Measurements from ENCODE around the gene ANXA6. TPM values are rescaled to one million over a fixed set of nuclear protein-coding genes. Genes with fewer than 3 reads are reported as not detected.
A peak's percentile ranks its signal among the peaks of the same experiment; 100 is the strongest.

Gene ANXA6
- polyA plus RNA-seq, 4 donors: 7.2 to 74.9 (median 46.7) TPM

DNA sequence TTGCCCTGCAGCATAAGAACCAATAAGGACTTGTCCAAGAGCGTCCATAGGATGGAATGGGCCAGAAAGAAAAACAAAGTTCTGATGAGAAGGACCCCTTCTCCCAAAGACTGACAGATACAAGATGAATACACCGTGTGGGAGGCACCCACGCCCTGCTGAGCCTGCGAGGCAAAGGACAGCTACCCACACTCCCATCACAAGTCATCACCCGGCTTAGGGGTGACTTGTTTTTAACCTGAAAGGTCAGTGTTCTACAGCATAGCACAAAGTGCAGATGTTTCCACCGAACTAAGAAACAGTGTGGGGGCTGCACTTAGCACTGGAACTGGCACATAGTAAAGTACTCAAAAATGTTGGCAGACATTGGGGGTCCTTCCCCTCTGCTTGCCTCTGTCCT, 90.7 kb downstream of the ANXA6 start:
- H3K4me1 ChIP-seq (ENCODE audit: control insufficient read depth in 3 of 3, insufficient read depth in 2 of 3, low read depth in 1 of 3, low read length in 2 of 3): peaks cover 17 to 22% (median 21%) of the 10 kb centered on the region in 3 donors
- peak overlapping the region in 1 of 3 donors; percentile 35 for H3K27ac ChIP-seq (ENCODE audit: low read depth in 1 of 3, low read length in 2 of 3)
- no peak for FAIRE-seq
- 71 to 73% (median 71%) methylated on average over 6 of the region's 6 CpGs for WGBS, 3 donors
- peaks cover 3 to 74% (median 15%) of the 10 kb centered on the region in 3 donors for H3K36me3 ChIP-seq (ENCODE audit: control insufficient read depth in 3 of 3, insufficient read depth in 2 of 3, low read depth in 1 of 3, low read length in 3 of 3)
- no peak for DNase-seq
- no peaks in the 10 kb centered on the region for H3K9me3 ChIP-seq (ENCODE audit: control insufficient read depth in 2 of 2, insufficient read depth in 1 of 2, low read depth in 1 of 2, low read length in 1 of 2)
- H3K27me3 ChIP-seq (ENCODE audit: control insufficient read depth in 3 of 3, insufficient read depth in 3 of 3, low read length in 3 of 3): no peaks in the 10 kb centered on the region
- H3K4me3 ChIP-seq (ENCODE audit: low read depth in 1 of 3, low read length in 3 of 3): no peak overlapping the region

GRCh38 chr5:151065609-151066008, 92.0 kb downstream of the ANXA6 start:
- FAIRE-seq (no peak), DNase-seq (no peak)
- no peaks in the 10 kb centered on the region for H3K27me3 ChIP-seq (ENCODE audit: control insufficient read depth in 3 of 3, insufficient read depth in 3 of 3, low read length in 3 of 3)
- 73 to 81% (median 80%) methylated on average over 1 of the region's 1 CpG for WGBS, 3 donors
- H3K9me3 ChIP-seq (ENCODE audit: control insufficient read depth in 2 of 2, insufficient read depth in 1 of 2, low read depth in 1 of 2, low read length in 1 of 2): no peaks in the 10 kb centered on the region
- no peak overlapping the region for H3K27ac ChIP-seq (ENCODE audit: low read depth in 1 of 3, low read length in 2 of 3)
- H3K4me3 ChIP-seq (ENCODE audit: low read depth in 1 of 3, low read length in 3 of 3): no peak overlapping the region
- peaks cover 3 to 79% (median 19%) of the 10 kb centered on the region in 3 donors for H3K36me3 ChIP-seq (ENCODE audit: control insufficient read depth in 3 of 3, insufficient read depth in 2 of 3, low read depth in 1 of 3, low read length in 3 of 3)
- peaks cover 15 to 22% (median 17%) of the 10 kb centered on the region in 3 donors for H3K4me1 ChIP-seq (ENCODE audit: control insufficient read depth in 3 of 3, insufficient read depth in 2 of 3, low read depth in 1 of 3, low read length in 2 of 3)

DNA sequence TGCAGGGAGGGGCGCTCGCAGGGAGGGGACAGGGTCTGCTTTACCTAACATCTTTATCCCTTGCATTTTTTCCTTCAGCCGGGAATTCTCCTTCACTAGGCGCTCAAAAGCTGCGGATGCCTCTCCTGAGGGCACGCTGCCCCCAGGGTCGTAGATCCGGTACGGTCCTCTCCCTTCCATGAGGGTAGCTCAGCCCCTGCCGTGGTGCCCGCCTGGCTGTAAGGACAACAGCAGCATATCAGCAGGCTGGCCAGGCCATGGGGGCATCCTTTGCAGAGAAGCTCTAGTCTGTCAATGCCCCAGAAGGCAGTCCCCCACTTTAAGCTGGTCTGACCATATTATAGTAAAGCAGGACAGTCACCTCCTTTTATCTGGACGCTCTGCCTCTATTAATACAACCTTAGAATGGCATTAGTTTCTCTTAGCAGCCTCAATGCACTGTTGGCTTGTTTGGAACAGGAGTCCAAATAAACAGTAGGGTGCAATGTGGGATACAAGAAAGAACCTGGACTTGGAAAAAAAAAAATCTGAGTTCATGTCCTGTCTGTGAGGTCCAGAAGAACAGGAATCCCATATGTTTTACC, 92.6 kb downstream of the ANXA6 start:
- WGBS, 3 donors: 95 to 97% (median 96%) methylated on average over 12 of the region's 12 CpGs
- Histone ChIP-seq H3K4me1 (ENCODE audit: control insufficient read depth in 3 of 3, insufficient read depth in 2 of 3, low read depth in 1 of 3, low read length in 2 of 3) (peaks cover 10 to 22% (median 17%) of the 10 kb centered on the region in 3 donors), H3K27me3 (ENCODE audit: control insufficient read depth in 3 of 3, insufficient read depth in 3 of 3, low read length in 3 of 3) (no peaks in the 10 kb centered on the region), H3K9me3 (ENCODE audit: control insufficient read depth in 2 of 2, insufficient read depth in 1 of 2, low read depth in 1 of 2, low read length in 1 of 2) (no peaks in the 10 kb centered on the region), H3K4me3 (ENCODE audit: low read depth in 1 of 3, low read length in 3 of 3) (no peak overlapping the region), H3K27ac (ENCODE audit: low read depth in 1 of 3, low read length in 2 of 3) (peak overlapping the region in 1 of 3 donors; percentile 94), H3K36me3 (ENCODE audit: control insufficient read depth in 3 of 3, insufficient read depth in 2 of 3, low read depth in 1 of 3, low read length in 3 of 3) (peaks cover 3 to 84% (median 22%) of the 10 kb centered on the region in 3 donors)
- no peak for FAIRE-seq
- DNase-seq: no peak

- 71 to 85% (median 78%) methylated on average over 17 of the region's 17 CpGs for WGBS, 3 donors
- H3K9me3 ChIP-seq (ENCODE audit: control insufficient read depth in 2 of 2, insufficient read depth in 1 of 2, low read depth in 1 of 2, low read length in 1 of 2): no peaks in the 10 kb centered on the region
- H3K4me1 ChIP-seq (ENCODE audit: control insufficient read depth in 3 of 3, insufficient read depth in 2 of 3, low read depth in 1 of 3, low read length in 2 of 3): peaks cover 7 to 22% (median 17%) of the 10 kb centered on the region in 3 donors
- H3K4me3 ChIP-seq (ENCODE audit: low read depth in 1 of 3, low read length in 3 of 3): no peak overlapping the region
- DNase-seq (no peak), FAIRE-seq (no peak)
- H3K27me3 ChIP-seq (ENCODE audit: control insufficient read depth in 3 of 3, insufficient read depth in 3 of 3, low read length in 3 of 3): no peaks in the 10 kb centered on the region
- peaks cover 9 to 84% (median 28%) of the 10 kb centered on the region in 3 donors for H3K36me3 ChIP-seq (ENCODE audit: control insufficient read depth in 3 of 3, insufficient read depth in 2 of 3, low read depth in 1 of 3, low read length in 3 of 3)
- peak overlapping the region; percentile 37 to 94 (median 63) for H3K27ac ChIP-seq (ENCODE audit: low read depth in 1 of 3, low read length in 2 of 3)
Measured at GRCh38 chr5:151063142-151063989, 94.2 kb downstream of the ANXA6 start.

- 37 to 83% (median 57%) methylated on average over 5 of the region's 5 CpGs for WGBS, 3 donors
- Histone ChIP-seq H3K27ac (ENCODE audit: low read depth in 1 of 3, low read length in 2 of 3) (peak overlapping the region; percentile 63 to 94 (median 66)), H3K4me3 (ENCODE audit: low read depth in 1 of 3, low read length in 3 of 3) (no peak overlapping the region), H3K27me3 (ENCODE audit: control insufficient read depth in 3 of 3, insufficient read depth in 3 of 3, low read length in 3 of 3) (no peaks in the 10 kb centered on the region), H3K9me3 (ENCODE audit: control insufficient read depth in 2 of 2, insufficient read depth in 1 of 2, low read depth in 1 of 2, low read length in 1 of 2) (no peaks in the 10 kb centered on the region), H3K4me1 (ENCODE audit: control insufficient read depth in 3 of 3, insufficient read depth in 2 of 3, low read depth in 1 of 3, low read length in 2 of 3) (peaks cover 7 to 22% (median 17%) of the 10 kb centered on the region in 3 donors), H3K36me3 (ENCODE audit: control insufficient read depth in 3 of 3, insufficient read depth in 2 of 3, low read depth in 1 of 3, low read length in 3 of 3) (peaks cover 9 to 82% (median 33%) of the 10 kb centered on the region in 3 donors)
- FAIRE-seq (no peak), DNase-seq (peak; percentile 70 to 89)
Measured at GRCh38 chr5:151062405-151063141, 95.0 kb downstream of the ANXA6 start.

GRCh38 chr5:151060742-151061141, 96.8 kb downstream of the ANXA6 start:
- Histone ChIP-seq H3K4me3 (ENCODE audit: low read depth in 1 of 3, low read length in 3 of 3) (no peak overlapping the region), H3K4me1 (ENCODE audit: control insufficient read depth in 3 of 3, insufficient read depth in 2 of 3, low read depth in 1 of 3, low read length in 2 of 3) (peaks cover 7 to 22% (median 15%) of the 10 kb centered on the region in 3 donors), H3K27ac (ENCODE audit: low read depth in 1 of 3, low read length in 2 of 3) (peak overlapping the region in 1 of 3 donors; percentile 62), H3K36me3 (ENCODE audit: control insufficient read depth in 3 of 3, insufficient read depth in 2 of 3, low read depth in 1 of 3, low read length in 3 of 3) (peaks cover 9 to 89% (median 37%) of the 10 kb centered on the region in 3 donors), H3K9me3 (ENCODE audit: control insufficient read depth in 2 of 2, insufficient read depth in 1 of 2, low read depth in 1 of 2, low read length in 1 of 2) (no peaks in the 10 kb centered on the region), H3K27me3 (ENCODE audit: control insufficient read depth in 3 of 3, insufficient read depth in 3 of 3, low read length in 3 of 3) (no peaks in the 10 kb centered on the region)
- WGBS, 3 donors: 87 to 93% (median 90%) methylated on average over 6 of the region's 6 CpGs
- DNase-seq: no peak
- no peak for FAIRE-seq

DNA sequence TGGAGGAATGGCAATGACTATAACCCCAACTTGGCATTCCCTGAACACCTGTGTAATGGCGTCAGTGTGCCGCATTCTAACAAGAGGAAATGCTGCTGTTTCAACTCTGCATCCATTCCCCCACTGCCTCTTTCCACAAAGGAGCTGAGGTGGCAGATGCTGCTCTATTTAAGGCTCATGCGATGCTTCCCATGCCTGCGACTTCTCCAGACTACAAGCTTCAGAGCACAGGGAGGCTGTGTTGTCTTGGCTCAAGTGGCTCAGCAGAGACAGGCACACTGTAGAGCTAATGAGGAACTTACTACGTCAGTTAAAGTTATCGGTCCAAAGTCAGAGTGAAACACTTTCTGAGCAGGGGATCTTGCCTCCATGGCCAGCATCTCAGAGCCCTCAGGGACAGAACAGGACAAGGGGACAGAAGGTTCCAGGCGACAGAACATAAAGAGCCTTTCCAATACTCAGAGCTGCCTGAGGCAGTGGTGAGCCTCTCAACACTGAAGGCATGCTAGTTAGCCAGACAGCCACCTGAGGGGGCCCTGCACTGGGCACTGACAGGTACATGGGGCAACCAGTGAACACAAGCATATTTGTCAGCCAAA, 98.6 kb downstream of the ANXA6 start:
- Histone ChIP-seq H3K4me3 (ENCODE audit: low read depth in 1 of 3, low read length in 3 of 3) (no peak overlapping the region), H3K27ac (ENCODE audit: low read depth in 1 of 3, low read length in 2 of 3) (peak overlapping the region in 1 of 3 donors; percentile 18), H3K9me3 (ENCODE audit: control insufficient read depth in 2 of 2, insufficient read depth in 1 of 2, low read depth in 1 of 2, low read length in 1 of 2) (no peaks in the 10 kb centered on the region), H3K4me1 (ENCODE audit: control insufficient read depth in 3 of 3, insufficient read depth in 2 of 3, low read depth in 1 of 3, low read length in 2 of 3) (peaks cover 4 to 16% (median 13%) of the 10 kb centered on the region in 3 donors), H3K27me3 (ENCODE audit: control insufficient read depth in 3 of 3, insufficient read depth in 3 of 3, low read length in 3 of 3) (no peaks in the 10 kb centered on the region), H3K36me3 (ENCODE audit: control insufficient read depth in 3 of 3, insufficient read depth in 2 of 3, low read depth in 1 of 3, low read length in 3 of 3) (peaks cover 11 to 96% (median 40%) of the 10 kb centered on the region in 3 donors)
- DNase-seq (no peak), FAIRE-seq (no peak)
- WGBS, 3 donors: 85 to 94% (median 93%) methylated on average over 7 of the region's 7 CpGs

DNA sequence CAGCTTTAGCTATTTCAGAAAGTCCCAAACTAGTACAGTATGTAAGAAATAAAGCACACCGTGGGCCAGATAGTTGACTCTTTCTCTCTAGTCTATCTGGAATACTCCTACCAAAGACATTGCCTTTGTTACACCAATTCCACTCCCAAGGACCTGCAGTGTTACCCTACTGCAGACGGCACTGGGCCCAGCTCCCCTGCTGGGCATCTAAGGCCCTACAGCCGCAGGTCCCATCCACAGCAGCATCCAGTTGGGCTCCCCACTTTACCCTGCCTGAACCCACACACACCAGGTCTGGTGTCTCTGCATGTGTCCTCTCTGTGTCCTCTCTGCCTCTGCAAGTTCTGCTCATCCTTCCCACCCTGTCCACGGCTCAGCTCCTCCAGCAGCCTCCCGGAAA, 99.3 kb downstream of the ANXA6 start:
- peaks cover 0 to 10% (median 9%) of the 10 kb centered on the region in 3 donors for H3K4me1 ChIP-seq (ENCODE audit: control insufficient read depth in 3 of 3, insufficient read depth in 2 of 3, low read depth in 1 of 3, low read length in 2 of 3)
- 86 to 98% (median 87%) methylated on average over 5 of the region's 5 CpGs for WGBS, 3 donors
- DNase-seq (no peak), FAIRE-seq (no peak)
- no peaks in the 10 kb centered on the region for H3K27me3 ChIP-seq (ENCODE audit: control insufficient read depth in 3 of 3, insufficient read depth in 3 of 3, low read length in 3 of 3)
- H3K4me3 ChIP-seq (ENCODE audit: low read depth in 1 of 3, low read length in 3 of 3): no peak overlapping the region
- no peaks in the 10 kb centered on the region for H3K9me3 ChIP-seq (ENCODE audit: control insufficient read depth in 2 of 2, insufficient read depth in 1 of 2, low read depth in 1 of 2, low read length in 1 of 2)
- peaks cover 11 to 96% (median 39%) of the 10 kb centered on the region in 3 donors for H3K36me3 ChIP-seq (ENCODE audit: control insufficient read depth in 3 of 3, insufficient read depth in 2 of 3, low read depth in 1 of 3, low read length in 3 of 3)
- no peak overlapping the region for H3K27ac ChIP-seq (ENCODE audit: low read depth in 1 of 3, low read length in 2 of 3)
